Measurements from ENCODE around the gene KIAA0825.
"Not testable (repeated sequence)": the region's sequence is repeated elsewhere in the genome, so short reads cannot be mapped to it uniquely, and the experiment has no call there.

KIAA0825 gene

DNA sequence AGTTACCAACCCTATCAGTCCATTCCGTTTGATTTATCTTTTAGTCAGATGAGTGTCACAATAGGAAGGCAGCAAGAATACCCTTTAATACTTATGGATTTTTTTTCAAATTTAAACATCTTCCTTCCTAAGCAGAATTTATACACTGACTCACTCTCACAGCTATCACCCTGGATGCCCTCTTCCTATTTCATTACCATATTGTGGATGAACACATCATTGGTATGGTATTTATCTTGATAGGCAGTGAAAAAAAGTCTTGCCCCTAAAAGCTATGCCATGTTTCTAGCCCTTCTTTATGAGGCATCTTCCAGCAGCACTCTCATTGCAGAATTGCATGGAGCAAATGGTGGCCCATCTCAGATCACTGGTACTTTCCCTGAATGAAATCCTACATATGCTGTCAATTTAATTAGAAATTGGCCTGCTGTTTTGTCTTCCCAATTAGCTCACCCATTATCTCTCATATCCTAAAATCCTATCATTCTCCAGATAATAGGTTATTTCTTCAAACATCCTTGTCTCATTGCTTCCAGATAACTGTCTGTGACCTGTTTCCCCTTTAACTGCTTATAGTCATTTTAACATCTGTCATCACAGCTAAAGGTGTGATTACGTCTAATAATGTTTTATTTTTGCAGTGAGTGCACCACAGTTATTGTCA lies 443.5 kb downstream of the KIAA0825 start:
- DNase-seq (ENCODE audit: low spot score): peak; percentile 39

DNA sequence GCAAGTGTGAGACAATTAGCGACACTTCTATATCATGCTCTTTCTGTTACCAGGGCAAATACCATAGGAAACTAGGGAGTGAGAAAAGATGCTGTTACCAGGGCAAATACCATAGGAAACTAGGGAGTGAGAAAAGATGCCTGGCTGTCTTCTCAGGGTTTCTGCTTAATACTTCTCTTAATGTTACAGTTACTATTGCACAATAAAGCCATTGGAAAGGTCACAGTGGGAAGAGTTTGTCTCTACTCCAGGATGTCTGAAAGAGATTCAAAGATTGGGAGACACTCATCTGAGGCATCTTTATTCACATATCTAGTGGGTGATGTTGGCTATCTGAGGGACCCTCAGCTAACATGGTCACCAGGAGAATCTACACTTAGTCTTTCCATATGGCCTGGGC lies 445.3 kb downstream of the KIAA0825 start:
- DNase-seq (ENCODE audit: low spot score): no peak

DNA sequence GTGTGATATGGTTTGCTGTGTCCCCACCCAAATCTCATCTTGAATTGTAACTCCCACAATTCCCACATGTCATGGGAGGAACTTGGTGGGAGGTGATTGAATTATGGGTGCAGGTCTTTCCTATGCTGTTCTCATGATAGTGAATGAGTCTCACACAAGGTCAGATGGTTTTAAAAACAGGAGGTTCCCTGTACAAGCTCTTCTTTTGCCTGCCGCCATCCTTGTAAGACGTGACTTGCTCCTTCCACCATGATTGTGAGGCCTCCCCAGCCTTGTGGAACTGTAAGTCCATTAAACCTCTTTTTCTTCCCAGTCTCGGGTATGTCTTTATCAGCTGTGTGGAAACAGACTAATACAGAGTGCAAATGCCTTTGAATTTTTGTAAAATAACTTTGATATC lies 447.3 kb downstream of the KIAA0825 start:
- not testable (repeated sequence) for DNase-seq (ENCODE audit: low spot score)

DNA sequence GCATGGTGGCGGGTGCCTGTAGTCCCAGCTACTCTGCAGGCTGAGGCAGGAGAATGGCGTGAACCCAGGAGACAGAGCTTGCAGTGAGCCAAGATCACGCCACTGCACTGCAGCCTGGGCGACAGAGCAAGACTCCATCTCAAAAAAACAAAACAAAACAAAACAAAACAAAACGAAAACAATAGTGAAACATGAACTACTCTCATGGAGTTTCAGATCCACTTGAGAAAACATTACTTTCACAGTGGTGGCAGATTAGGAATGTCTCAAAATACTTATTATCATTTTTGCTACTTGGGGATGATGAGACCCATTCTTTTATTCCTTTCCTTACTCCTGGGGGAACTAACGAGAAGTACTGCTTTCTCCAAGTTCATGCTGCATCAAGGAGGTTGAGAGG lies 448.2 kb downstream of the KIAA0825 start:
- not testable (repeated sequence) for DNase-seq (ENCODE audit: low spot score)

DNA sequence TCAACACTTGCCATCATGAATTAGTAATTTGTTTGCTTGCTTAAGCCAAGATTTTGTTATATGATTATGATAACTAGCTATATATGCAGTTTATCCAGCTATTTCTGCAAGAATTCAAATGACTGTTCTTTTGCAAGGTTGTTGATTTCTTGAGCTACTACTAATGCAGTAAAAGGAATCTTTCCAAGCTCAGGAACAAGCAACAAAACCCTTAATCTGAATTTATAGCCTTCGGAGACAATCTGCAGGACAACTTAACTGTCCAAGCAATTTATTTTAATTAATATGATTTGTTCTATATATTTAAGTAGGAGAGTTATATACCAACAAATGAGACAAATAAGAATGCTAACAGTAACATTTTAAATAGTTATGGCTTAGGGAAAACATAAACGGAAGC lies 450.3 kb downstream of the KIAA0825 start:
- no peak for DNase-seq (ENCODE audit: low spot score)

DNA sequence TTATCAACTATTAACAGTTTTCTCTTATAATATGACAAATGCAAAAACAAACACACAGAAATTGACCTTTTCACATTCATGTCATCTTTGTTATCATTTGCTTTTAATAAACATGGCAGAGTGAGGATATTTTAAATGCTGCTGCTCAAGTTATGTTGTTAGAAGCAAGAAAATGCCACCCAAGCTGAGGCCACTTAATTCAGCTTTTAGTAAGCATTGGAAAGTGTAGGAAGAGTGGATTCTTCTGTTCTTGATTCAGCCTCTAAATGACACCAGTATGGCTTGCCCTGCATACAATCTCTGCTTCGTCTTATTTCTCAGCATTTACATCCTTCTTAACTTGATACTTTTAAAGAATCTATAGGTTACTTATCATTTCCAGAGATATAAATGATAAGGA lies 456.6 kb downstream of the KIAA0825 start:
- DNase-seq (ENCODE audit: low spot score): no peak

DNA sequence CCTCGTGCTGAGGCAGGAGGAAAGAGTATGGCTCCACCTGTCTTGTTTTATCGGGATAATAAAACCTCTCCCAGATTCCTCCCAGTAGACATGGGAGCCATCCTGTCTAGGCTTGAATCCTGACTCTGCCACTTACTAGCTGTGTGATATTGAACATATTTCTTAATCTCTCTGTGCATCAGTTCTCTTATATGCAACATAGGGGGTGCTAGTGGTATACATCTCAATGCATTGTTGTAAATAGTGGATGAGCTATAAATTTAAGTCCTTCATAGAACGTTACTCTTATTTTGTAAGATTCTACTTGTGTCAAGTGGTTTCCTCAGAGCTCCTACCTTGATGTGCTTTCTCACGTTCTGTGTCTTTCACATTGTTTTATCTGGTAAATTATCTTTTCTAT lies 459.3 kb downstream of the KIAA0825 start:
- peak; percentile 20 for DNase-seq (ENCODE audit: low spot score)

DNA sequence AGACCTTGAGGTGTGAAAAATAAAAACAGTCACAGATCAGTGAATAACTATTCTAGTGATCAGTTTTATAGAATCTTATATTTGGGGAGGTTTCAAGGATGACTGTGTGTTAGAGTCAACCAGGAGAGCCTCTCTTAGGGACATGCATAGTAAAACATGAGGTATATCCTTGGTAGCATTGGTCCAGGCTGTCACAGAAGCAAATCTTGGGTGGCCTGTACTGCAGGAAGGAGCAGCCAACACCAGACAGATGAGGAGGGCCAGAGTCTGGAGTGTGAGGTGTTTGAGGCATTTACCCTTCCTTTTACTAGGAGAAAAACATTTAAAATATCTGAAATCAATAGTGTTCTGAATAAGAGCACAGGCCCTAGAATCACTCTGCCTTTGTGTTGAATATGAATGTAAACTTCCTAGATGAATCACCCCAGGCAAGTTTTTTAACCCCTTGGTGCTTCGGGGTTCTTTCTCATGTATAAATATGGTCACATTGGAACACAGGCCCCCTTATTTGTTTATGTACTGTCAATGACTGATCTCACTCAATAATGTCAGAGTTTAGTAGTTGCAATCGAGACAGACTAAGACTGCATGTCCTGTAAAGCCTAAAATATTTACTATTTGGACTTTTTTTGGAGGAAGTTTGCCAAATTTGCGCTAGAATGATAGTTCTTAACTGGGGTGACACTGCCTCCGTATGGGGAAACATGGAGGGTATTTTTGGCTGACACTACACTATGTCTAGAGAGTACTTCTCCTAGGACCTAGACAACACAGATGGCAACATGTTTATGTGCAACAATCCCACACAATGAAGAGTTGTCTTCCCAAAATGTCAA lies 460.5 kb downstream of the KIAA0825 start:
- no peak for DNase-seq (ENCODE audit: low spot score)

DNA sequence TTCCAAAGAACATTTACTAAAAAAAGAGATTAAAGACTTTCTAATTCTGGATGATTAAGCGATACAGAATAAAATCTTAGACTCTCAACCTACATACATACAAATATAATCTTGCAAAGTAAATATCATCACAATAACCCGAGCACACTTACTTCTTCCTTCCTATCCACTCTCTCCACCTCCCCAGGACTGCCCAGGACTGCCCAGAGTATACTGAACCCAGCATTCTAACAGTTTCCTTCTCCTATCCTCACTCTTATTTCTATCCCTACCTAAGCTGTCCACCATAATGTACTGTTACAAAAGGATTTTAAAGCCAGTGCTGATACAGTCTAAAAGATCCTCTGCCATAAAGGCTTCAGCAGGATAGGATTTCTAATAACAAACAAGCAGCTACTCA lies 463.7 kb downstream of the KIAA0825 start:
- DNase-seq (ENCODE audit: low spot score): no peak

DNA sequence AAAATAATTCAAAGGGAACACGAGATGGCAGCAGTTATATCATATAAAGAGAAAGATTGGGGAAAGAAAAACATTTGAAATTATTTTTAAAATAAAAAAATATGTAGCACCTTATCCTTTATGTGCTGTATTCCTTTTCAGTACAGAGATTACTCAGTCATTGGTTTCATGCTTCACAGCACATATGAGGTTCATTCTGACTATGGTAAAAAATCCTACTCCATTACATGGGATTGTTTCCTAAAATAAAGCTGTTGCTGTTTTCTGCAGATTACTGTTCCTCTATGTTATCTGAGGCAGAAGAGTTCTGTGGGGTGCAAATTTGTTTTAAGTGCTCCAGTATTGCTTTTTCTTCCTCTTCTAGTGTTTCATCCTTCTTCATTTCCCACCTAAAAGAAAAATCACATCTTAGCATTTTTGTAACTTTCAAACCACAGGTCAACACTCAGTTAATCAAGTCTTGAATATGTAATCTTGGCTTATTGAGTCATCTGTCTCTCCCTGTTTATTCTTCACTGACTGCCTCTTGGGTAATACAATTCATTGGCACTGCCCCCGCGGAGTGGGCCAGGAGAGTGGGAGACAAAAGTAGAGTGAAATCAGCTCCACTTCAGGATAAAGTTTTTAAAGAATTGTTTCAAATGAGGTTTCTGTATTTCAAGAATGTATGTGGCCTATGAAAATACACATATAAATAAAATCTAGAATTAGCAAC lies 464.5 kb downstream of the KIAA0825 start:
- DNase-seq (ENCODE audit: low spot score): no peak

DNA sequence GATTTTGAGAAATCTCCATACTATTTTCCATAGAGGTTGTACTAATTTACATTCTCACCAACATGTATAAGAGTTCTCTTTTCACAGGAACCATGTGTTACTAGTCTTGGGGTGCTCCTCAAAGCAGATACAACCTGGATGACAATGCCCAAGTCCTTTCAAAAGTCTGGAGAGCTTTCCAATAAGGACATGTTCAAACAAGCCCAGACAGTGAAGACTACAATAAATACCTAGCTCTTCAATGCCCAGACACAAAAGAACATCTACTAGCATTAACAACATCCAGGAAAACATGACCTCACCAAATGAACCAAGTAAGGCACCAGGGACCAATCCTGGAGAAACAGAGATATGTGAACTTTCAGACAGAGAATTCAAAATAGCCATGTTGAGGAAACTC lies 474.8 kb downstream of the KIAA0825 start:
- not testable (repeated sequence) for DNase-seq (ENCODE audit: low spot score)

DNA sequence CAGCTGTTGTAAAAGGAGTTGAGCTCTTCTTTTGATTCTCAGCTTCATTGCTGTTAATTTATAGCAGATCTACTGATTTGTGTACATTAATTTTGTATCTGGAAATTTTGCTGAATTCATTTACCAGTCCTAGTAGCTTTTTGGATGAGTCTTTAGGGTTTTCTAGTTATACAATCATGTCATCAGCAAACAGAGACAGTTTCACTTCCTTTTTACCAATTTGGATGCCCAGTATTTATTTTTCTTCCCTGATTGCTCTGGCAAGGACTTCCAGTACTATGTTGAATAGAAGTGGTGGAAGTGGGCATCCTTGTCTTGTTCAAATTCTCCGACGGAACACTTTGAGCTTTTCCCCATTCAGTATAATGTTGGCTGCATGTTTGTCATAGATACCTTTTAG lies 478.1 kb downstream of the KIAA0825 start:
- DNase-seq (ENCODE audit: low spot score): no peak

DNA sequence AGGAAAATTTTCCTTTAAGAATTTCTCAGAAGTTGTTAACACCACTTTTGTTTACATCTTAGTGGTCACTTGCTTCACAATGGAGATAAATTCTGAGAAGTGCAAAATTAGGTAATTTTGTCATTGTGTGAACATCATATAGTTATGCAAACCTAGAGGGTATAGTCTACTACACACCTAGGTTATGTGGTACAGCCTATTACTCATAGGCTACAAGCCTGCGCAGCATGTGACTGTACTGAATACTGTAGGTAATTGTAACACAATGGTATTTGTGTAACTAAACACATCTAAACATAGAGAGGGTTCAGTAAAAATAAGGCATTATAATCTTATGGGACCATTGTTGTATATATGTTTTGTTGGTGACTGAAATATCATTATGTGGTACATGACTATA lies 488.3 kb downstream of the KIAA0825 start:
- DNase-seq (ENCODE audit: low spot score): no peak

DNA sequence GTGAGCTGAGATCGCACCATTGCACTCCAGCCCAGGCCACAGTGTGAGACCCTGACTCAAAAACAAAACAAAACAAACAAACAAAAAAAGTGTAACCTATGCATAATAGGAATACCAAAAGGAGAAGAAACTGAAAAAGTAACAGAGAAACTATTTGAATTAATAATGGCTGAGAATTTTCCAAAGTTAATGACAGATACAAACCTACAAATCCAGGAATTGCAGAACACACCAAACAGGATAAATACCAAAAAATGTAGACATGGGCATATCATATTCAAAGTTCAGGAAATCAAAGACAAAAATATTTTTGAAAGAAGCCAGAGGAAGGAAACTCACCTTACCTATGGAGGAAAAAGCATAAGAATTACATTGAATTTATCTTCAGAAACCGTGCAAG lies 493.3 kb downstream of the KIAA0825 start:
- no peak for DNase-seq (ENCODE audit: low spot score)

DNA sequence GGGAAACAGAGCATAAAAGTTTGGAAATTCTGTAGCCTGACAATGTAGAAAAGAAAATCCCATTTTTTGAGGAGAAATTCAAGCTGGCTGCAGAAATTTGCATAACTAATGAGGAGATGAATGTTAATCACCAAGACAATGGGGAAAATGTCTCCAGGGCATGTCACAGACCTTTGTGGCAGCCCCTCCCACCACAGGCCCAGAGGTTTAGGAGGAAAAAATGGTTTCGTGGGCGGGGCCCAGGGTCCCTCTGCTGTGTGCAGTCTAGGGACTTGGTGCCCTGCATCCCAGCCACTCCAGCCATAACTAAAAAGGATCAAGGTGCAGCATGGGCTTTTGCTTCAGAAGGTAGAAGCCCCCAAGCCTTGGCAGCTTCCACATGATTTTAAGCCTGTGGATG lies 502.1 kb downstream of the KIAA0825 start:
- DNase-seq (ENCODE audit: low spot score): not testable (repeated sequence)

DNA sequence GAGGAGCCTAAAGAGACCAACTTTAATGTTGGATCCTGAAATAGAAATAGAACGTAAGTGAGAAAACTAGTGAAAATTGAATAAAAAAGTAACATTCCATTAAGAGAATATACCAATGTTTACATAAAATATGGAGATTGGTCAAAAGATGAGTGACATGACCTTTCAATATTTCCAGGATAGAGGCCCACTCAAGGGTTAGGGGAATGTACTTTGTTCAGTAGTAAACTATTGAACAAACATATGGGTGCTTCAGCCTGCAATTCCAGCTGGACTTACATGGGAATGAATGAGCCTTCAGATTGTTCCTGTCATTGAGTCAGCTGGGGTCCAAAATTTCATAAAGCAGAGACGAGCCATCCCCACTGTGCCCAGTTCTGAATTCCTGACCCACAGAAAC lies 505.3 kb downstream of the KIAA0825 start:
- DNase-seq (ENCODE audit: low spot score): no peak

DNA sequence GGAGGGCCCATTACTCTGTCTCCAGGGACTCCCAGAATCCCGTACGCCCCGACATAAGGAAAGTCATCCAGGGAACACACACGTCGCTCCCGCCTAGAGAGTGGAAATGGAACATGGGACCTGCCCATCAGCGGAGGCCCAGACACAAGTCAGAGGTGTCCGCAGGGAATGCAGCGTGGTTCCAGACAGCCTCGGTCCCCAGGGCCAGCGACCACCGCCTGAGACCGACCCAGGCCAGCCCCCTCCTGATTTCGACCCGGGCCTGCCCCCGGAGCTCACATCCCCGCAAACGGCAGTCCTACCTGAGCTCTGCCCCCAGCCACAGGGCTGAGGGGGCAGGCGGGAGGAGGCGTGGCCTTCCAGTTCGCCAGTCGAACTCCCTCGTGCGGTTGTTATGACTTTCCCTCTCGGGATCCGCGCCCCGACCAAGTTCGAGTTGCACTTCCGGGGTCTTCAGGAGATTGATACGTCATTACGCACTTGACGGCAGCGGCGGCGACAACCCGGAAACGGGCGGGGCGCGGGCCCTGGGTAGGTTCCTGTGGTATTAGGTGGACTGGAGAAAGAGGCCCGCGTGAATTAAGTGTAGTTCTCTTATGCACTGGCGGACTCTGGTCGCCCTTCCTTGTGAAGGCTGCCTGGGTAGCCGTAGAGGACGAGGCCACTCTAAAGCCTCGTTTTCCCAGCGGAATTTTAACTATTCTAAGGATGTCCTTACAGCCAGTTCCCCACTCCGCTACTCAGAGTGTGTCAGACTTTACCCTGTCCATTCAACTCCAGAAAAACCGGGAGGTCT lies 507.0 kb downstream of the KIAA0825 start:
- DNase-seq (ENCODE audit: low spot score): peak; percentile 98

DNA sequence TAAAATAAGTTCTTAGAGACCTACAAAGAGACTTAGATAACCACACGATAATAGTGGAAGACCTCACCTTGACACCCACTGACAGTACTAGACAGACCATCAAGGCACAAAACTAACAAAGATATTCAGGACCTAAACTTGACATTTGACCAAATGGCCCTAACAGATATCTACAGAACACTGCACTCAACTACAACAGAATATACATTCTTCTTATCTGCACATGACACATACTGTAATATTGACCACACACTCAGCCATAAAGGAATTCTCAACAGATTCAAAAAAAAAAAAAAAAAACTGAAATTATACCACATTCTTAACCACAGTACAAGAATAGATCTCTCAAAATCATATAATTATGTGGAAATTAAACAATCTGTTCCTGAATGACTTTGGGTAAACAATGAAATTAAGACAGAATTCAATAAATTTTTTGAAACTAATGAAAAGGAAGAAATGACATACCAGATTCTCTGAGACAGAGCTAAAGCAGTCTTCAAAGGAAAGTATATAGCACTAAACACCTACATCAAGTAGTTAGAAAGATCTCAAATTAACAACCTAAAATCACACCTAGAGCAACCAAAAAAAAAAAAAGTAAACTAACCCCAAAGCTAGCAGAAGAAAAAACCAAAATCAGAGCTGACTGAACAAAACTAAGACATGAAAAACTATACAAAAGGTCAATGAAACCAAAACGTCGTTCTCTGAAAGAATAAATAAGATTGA lies 514.7 kb downstream of the KIAA0825 start:
- no peak for DNase-seq (ENCODE audit: low spot score)
